ENCODE measurements around the gene TYR.
A peak's percentile ranks its signal among the peaks of the same experiment; 100 is the strongest.
"Not testable (repeated sequence)": the region's sequence is repeated elsewhere in the genome, so short reads cannot be mapped to it uniquely, and the experiment has no call there.

The TYR gene

GRCh38 chr11:89272540-89273088, 94.9 kb downstream of the TYR start:
- not testable (repeated sequence) for DNase-seq (ENCODE audit: low spot score)

GRCh38 chr11:89273220-89273619, 95.5 kb downstream of the TYR start:
- DNase-seq (ENCODE audit: low spot score) = not testable (repeated sequence)

- no peak for DNase-seq (ENCODE audit: low spot score)
These were observed 98.3 kb downstream of the TYR start for GRCh38 chr11:89275966-89276365.

GRCh38 chr11:89279176-89279575, 101.5 kb downstream of the TYR start:
- no peak for DNase-seq (ENCODE audit: low spot score)

GRCh38 chr11:89281032-89281677, 103.5 kb downstream of the TYR start:
- not testable (repeated sequence) for DNase-seq (ENCODE audit: low spot score)

- DNase-seq (ENCODE audit: low spot score) = not testable (repeated sequence)
These were observed 108.9 kb downstream of the TYR start for GRCh38 chr11:89286601-89287000.

GRCh38 chr11:89288004-89288403, 110.3 kb downstream of the TYR start:
- DNase-seq (ENCODE audit: low spot score) = not testable (repeated sequence)

- peak; percentile 67 for DNase-seq (ENCODE audit: low spot score)
These were observed 116.4 kb downstream of the TYR start for GRCh38 chr11:89293965-89294679.

- peak; percentile 48 for DNase-seq (ENCODE audit: low spot score)
These were observed 117.3 kb downstream of the TYR start for GRCh38 chr11:89295023-89295422.

GRCh38 chr11:89303029-89303428, 125.4 kb downstream of the TYR start:
- DNase-seq (ENCODE audit: low spot score) = not testable (repeated sequence)

GRCh38 chr11:89308272-89308671, 130.6 kb downstream of the TYR start:
- DNase-seq (ENCODE audit: low spot score) = not testable (repeated sequence)

GRCh38 chr11:89309321-89309985, 131.8 kb downstream of the TYR start:
- DNase-seq (ENCODE audit: low spot score) = not testable (repeated sequence)

- DNase-seq (ENCODE audit: low spot score) = not testable (repeated sequence)
These were observed 132.9 kb downstream of the TYR start for GRCh38 chr11:89310607-89311006.

GRCh38 chr11:89321401-89321800, 143.7 kb downstream of the TYR start:
- no peak for DNase-seq (ENCODE audit: low spot score)

GRCh38 chr11:89327885-89328284, 150.2 kb downstream of the TYR start:
- peak; percentile 38 for DNase-seq (ENCODE audit: low spot score)

GRCh38 chr11:89331940-89332339, 154.3 kb downstream of the TYR start:
- DNase-seq (ENCODE audit: low spot score) = not testable (repeated sequence)

- DNase-seq (ENCODE audit: low spot score) = not testable (repeated sequence)
These were observed 156.0 kb downstream of the TYR start for GRCh38 chr11:89333704-89334103.

GRCh38 chr11:89337100-89337650, 159.5 kb downstream of the TYR start:
- DNase-seq (ENCODE audit: low spot score) = not testable (repeated sequence)

- not testable (repeated sequence) for DNase-seq (ENCODE audit: low spot score)
These were observed 160.4 kb downstream of the TYR start for GRCh38 chr11:89338073-89338472.

GRCh38 chr11:89340450-89340849, 162.8 kb downstream of the TYR start:
- DNase-seq (ENCODE audit: low spot score) = not testable (repeated sequence)

- not testable (repeated sequence) for DNase-seq (ENCODE audit: low spot score)
These were observed 165.4 kb downstream of the TYR start for GRCh38 chr11:89342880-89343572.

Data from ecto neural progenitor cell (in vitro differentiated cells).